ENCODE measurements around the gene ROBO1.

DNA sequence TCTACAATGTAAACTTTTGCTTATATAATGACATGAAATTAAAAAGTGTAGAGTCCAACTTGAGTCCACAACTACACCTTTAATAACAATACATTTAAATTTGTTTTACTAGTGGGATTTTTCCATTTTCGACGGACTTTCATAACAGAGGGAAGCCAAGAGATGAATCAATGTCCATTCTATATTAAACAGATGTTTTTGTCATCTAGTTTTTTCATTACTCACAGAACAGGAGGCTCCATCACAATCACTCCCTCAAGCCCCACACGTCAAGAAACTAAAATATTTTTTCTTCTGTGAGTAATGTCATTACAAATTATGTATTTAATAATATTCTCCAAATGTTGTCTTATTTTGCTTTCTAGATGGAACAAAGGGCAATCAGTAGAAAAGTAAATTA is 932.9 kb downstream of the ROBO1 start:
- TF ChIP-seq, protein P1, sequence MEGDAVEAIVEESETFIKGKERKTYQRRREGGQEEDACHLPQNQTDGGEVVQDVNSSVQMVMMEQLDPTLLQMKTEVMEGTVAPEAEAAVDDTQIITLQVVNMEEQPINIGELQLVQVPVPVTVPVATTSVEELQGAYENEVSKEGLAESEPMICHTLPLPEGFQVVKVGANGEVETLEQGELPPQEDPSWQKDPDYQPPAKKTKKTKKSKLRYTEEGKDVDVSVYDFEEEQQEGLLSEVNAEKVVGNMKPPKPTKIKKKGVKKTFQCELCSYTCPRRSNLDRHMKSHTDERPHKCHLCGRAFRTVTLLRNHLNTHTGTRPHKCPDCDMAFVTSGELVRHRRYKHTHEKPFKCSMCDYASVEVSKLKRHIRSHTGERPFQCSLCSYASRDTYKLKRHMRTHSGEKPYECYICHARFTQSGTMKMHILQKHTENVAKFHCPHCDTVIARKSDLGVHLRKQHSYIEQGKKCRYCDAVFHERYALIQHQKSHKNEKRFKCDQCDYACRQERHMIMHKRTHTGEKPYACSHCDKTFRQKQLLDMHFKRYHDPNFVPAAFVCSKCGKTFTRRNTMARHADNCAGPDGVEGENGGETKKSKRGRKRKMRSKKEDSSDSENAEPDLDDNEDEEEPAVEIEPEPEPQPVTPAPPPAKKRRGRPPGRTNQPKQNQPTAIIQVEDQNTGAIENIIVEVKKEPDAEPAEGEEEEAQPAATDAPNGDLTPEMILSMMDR (IDR thresholded peaks at IDR 0.05; ENCODE audit: borderline replicate concordance, extremely low read depth, low read length, poor library complexity, severe bottlenecking) = no peak
- no peak for TF ChIP-seq EZH2 (IDR thresholded peaks at IDR 0.05; ENCODE audit: borderline replicate concordance, low read depth, low read length, severe bottlenecking)
